ENCODE results near the gene SLC7A6.
A peak's percentile ranks its signal among the peaks of the same experiment; 100 is the strongest.

The SLC7A6 gene

DNA sequence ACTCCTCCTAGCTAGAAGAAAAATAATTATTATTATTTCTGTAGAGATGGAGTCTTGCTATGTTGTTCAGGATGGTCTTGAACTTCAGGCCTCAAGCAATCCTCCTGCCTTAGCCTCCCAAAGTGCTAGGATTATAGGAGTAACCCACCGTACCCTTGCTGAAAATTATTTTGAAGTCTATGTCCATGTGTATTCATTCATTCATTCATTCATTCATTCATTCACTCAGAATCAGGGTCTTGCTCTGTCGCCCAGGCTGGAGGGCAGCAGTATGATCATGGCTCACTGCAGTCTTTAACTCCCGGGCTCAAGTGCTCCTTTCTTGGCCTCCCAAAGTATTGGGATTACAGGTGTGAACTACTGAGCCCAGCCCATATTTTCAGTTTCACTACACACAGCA is 42.3 kb downstream of the SLC7A6 start:
- no peak for DNase-seq (ENCODE audit: low read depth in 2 of 2)

GRCh38 chr16:68309799-68310198 is 45.5 kb downstream of the SLC7A6 start:
- no peak for DNase-seq (ENCODE audit: low read depth in 2 of 2)

DNA sequence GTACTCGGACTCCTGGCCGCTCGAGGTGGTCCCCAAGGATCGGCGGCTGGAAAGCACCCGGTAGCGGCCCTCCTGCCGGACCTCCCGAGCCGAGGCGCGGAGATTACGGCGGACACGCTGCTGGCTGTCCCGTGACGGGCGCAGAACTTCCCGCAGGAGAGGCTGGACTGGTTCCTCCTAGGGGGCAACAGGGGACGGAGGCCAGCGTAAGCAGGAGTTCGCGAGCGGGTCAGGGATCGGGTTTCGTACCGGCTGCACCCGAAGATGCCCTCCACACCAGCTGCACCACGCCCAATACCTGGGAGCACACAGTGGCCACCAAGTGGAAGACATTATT is 46.1 kb downstream of the SLC7A6 start:
- no peak for DNase-seq (ENCODE audit: low read depth in 2 of 2)

DNA sequence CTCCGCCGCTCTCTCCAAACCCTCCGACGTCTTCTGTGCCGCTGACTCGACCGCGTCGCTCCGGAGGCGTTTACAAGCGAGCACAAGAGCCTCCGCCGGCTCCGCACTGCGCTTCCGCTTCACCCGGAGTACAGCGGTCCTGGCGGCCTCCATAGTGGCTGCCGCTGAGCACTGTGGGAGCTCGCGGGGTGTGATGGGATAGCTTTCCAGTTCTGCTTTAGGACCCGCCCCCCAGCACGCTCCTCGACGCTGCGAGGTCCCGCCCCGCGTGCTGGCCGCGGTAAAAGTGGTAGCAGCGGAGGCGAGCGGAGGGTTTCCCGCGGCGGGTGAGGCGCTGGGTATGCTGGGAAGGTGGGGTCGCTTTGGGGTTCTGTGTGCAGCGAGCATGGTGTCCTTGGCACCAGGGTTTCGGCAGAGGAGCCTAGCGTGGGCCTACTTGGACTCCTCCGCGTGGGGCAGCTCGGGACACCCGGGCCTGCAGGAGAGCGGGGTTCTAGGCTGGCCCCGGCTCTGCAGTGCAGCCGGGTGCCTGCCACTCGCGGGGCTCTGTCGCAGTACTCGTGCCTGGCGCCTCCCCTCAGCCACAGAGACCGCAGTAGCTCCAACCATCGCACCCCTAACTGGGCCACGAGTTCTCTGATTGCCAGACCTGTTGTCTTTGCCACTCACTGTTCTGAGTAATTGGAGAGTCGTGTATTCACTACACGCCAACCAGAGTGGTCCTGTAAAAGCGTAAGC is 46.6 kb downstream of the SLC7A6 start, which contains the start of the genes PRMT7 and SLC7A6OS:
Gene PRMT7, plus strand, starts transcription at position 246 of the 738 bp plus-strand sequence. CDS start 4,961 bp downstream, outside the sequence.
Gene SLC7A6OS, minus strand, starts transcription at position 173 of the 738 bp plus-strand sequence. Its CDS starts 20 bp downstream, at position 153.
- peak; percentile 55 to 59 for DNase-seq (ENCODE audit: low read depth in 2 of 2)

DNA sequence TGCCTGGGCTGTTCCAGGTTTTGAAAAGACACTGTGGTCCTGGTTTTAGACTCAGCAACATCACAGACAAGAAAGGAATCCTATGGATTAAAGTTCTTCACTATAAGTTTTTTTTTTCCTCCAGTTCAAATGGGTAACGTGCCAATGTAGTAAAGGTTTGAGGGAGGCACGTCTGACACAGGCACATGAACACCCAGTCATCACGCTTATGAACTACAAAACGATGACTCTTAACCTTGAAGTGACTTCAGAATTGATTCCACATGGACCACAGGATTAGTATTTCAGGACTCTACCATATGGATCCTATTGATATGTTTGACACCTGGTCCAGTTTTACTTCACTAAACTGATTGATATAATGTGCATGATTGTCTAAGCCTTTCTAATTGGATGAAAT is 48.8 kb downstream of the SLC7A6 start:
- DNase-seq (ENCODE audit: low read depth in 2 of 2): no peak

DNA sequence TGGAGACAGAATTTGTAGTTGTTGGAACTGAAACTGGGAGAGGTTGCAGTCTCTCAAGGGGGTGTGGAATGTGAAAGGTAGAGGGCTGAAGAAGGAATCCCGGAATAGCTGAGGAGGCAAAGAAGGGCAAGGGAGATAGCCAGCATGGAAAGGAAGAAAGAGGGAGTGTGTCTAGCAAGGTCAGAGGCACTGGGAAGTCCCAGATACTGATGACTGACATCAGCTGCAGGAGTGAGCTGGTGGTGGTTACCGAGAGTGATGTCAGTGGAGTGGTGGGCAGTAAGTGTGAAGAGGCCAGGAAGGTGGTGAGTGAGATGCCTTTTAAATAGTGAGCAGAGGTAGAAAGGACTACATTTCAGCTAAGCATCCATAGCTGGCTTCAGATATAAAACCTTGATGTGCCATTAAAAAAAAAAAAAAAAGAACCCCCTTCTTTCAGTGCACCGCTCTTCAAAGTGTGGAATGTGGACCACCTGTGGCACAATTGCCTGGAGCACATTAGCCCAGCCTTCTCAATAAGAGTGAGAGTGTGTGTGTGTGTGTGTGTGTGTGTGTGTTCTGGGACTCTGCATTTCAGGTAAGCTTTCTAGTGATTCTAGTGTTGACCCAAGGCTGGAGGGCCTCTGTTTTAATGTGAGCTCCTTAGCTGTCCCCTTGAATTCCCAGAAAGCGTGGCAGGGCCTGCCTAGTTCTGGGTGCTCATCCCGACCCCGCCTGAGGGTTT is 55.0 kb downstream of the SLC7A6 start:
- no peak for DNase-seq (ENCODE audit: low read depth in 2 of 2)

- DNase-seq (ENCODE audit: low read depth in 2 of 2): no peak
Observed at GRCh38 chr16:68324336-68324735, 60.0 kb downstream of the SLC7A6 start.

GRCh38 chr16:68324780-68325357 is 60.5 kb downstream of the SLC7A6 start:
- no peak for DNase-seq (ENCODE audit: low read depth in 2 of 2)

GRCh38 chr16:68328151-68328859 is 64.0 kb downstream of the SLC7A6 start:
- peak; percentile 35 to 43 for DNase-seq (ENCODE audit: low read depth in 2 of 2)

DNA sequence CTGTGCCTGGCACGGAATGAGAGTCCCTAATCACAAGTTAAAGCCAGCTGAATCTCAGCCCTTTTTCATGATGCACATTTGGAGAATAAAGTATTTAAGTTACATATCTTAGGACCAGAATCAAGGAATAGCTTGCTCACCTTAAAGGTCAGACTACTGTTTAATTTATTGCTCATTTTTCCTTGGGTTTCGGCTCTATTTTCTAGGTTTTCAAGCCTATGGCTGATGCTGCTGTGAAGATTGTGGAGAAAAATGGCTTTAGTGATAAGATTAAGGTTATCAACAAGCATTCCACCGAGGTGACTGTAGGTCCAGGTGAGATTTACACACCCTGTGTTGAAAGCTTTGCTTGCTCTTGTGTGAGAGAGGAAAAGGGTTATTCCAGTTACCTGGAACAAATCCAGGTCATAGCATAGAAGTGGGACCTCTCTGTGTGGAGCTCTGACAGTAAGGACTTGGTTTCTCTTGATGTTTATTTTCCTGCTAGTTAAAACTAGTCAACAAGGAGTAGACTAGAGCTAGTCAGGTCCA is 64.6 kb downstream of the SLC7A6 start:
- no peak for DNase-seq (ENCODE audit: low read depth in 2 of 2)

GRCh38 chr16:68331879-68332410 is 67.6 kb downstream of the SLC7A6 start:
- no peak for DNase-seq (ENCODE audit: low read depth in 2 of 2)

DNA sequence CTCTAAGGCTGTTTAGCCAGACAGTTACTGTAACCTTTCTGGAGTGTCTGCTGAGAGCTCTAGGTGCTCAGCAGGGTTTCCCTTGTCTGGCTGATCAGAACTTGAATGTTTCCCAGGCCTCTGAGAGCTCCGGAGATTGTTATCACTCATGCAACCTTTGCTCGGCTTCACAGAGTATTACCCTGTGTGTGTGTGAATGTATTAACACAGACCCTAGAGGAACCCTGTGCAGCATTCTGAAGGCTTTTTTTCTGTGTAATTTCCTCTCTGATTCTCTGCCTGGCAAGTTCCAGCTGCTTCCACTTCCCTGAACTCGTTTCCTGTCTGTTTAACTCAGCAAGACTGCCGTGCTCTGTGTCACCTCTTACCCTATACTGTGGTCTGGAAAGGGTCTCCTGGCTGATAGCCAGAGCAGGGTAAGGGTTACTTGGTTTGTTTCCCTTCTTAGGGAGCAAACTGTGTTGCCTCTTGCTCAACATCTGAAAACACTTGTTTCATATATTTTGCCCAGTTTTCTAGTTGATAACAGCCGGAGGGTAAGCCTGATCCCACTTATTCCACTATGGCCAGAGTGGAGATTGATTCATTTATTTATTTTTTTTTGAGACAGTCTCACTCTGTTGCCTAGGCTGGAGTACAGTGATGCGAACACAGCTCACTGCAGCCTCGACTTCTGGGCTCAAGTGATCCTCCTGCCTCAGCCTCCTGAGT is 68.2 kb downstream of the SLC7A6 start:
- DNase-seq (ENCODE audit: low read depth in 2 of 2): no peak

DNA sequence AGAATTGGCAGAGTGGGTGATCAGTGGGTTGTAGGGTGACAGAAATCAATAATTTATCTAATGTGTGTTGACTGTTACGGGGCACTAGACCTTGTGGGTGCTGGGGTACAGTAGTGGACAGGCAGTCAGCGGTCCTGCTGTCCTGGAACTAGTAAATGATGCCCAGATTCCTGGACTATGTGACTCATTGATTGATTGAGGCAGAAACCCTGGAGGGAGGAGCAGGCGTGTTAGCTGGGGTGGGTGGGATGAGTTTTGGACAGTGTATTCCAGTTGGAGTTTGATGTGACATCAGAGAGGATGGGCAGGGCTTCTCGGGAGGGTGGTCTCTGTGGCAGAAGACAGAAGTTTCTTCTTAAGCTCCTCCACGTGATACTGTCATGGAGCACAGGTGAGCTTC is 70.8 kb downstream of the SLC7A6 start:
- no peak for DNase-seq (ENCODE audit: low read depth in 2 of 2)

- no peak for DNase-seq (ENCODE audit: low read depth in 2 of 2)
Observed at GRCh38 chr16:68338326-68339119, 74.2 kb downstream of the SLC7A6 start.

DNA sequence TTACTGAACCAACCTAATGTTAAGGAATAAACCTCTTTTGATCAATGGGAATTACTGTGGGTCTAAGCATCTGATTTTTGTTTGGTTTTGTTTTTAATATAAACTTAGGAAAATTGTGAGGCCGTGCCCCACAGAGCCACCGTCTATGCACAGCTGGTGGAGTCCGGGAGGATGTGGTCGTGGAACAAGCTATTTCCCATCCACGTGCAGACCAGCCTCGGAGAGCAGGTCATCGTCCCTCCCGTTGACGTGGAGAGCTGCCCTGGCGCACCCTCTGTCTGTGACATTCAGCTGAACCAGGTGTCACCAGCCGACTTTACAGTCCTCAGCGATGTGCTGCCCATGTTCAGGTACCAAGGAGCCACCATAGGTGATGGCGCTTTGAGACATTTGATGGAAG is 74.9 kb downstream of the SLC7A6 start:
- DNase-seq (ENCODE audit: low read depth in 2 of 2): no peak

DNA sequence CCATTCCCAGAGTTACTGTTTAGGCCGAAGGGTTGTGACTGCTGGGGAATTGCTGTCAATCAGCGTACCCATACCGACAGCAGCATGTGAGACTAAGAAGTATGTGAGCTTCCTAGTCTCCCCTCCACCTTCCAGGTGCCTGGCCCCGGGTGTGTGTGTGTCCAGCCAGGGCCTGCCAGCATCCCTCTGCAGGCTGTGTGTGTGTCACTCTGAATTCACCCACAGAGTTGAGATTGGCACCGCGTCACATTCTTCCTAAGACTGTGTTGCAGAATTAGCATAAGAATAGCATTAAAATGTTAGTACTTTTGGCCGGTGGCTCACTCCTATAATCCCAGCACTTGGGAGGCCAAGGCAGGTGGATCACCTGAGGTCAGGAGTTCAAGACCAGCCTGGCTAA is 78.3 kb downstream of the SLC7A6 start:
- no peak for DNase-seq (ENCODE audit: low read depth in 2 of 2)

- no peak for DNase-seq (ENCODE audit: low read depth in 2 of 2)
Observed at GRCh38 chr16:68343137-68343536, 78.8 kb downstream of the SLC7A6 start.

DNA sequence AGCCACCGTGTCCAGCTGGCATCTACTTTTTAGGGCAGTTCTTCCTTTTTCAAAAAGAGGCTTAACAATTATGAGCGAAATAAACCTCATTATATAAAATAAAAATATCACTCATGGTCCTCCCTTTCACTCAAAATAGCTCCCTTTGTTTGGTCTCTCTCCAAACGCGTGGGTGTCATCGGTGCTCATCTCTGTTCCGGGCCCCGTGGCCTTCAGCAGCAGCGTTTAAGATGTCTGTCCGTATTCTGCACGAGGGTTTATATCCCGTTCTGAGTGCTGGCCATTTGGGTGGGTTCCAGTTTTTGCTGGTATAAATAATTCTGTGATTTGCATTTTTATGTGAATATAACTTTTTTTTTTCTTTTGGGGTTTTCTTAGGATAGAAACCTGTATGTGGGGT is 79.9 kb downstream of the SLC7A6 start:
- no peak for DNase-seq (ENCODE audit: low read depth in 2 of 2)

- DNase-seq (ENCODE audit: low read depth in 2 of 2): no peak
Observed at GRCh38 chr16:68345351-68345810, 81.1 kb downstream of the SLC7A6 start.
